Measurements from ENCODE around the gene GTF2IRD1. TPM values are rescaled to one million over a fixed set of nuclear protein-coding genes. Genes with fewer than 3 reads are reported as not detected.

Gene GTF2IRD1
- total and polyA plus RNA-seq, 2 of the 13 experiments (the other 11 are each of a cell fraction or from before 2014, with no cell fraction given) = 16.5 to 26.7 TPM

- Histone ChIP-seq H3K4me1 (ENCODE audit: insufficient read depth, low read length) (peaks cover 20% of the 10 kb centered on the region), H4K20me1 (ENCODE audit: insufficient read depth, low read length) (no peaks in the 10 kb centered on the region), H3K27ac (ENCODE audit: extremely low read length, insufficient read depth, low read length) (no peak overlapping the region), H3K79me2 (ENCODE audit: insufficient read depth, low read length) (no peaks in the 10 kb centered on the region), H3K4me3 (replicated peaks in 1 of 3; ENCODE audit: insufficient read depth in 1 of 3, low read depth in 2 of 3, low read length in 3 of 3) (no peak overlapping the region), H2AFZ (ENCODE audit: low read length) (no peak overlapping the region), H3K9me3 (ENCODE audit: low read length) (no peaks in the 10 kb centered on the region), H3K4me2 (ENCODE audit: low read depth, low read length) (no peak overlapping the region), H3K36me3 (replicated peaks in 1 of 2; ENCODE audit: control insufficient read depth in 1 of 2, insufficient read depth in 2 of 2, low read length in 2 of 2) (no peaks in the 10 kb centered on the region; a peak in 1 of 5 replicates), H3K9ac (ENCODE audit: insufficient read depth, low read depth, low read length) (no peak overlapping the region), H3K27me3 (ENCODE audit: control insufficient read depth in 1 of 2, insufficient read depth in 2 of 2, low read length in 2 of 2) (no peaks in the 10 kb centered on the region)
- FAIRE-seq = no peak
- TF ChIP-seq RARA (CRISPR knock-in tag; IDR thresholded peaks at IDR 0.05) (no peak), RFX1 (IDR thresholded peaks at IDR 0.05) (peak; percentile 45; the same call in 1 of the 2 replicates), ZNF878 (CRISPR knock-in tag; IDR thresholded peaks at IDR 0.05) (no peak)
- CTCF ChIA-PET (ENCODE audit: low intra/inter-chr PET ratio, low total read pairs) = no interaction called here
- DNase-seq (ENCODE audit: low spot score) = no peak
- 98% methylated on average over 14 of the region's 14 CpGs for WGBS (ENCODE audit: low lambda C conversion rate)
- in situ Hi-C loops (cut with HindIII; ENCODE audit: extremely low pct_ligation_motif_present, low pct_unique_long_range_greater_than_20kb) (loop anchor here (25.0 kb wide), 1 partner anchor 357 kb away; the partner anchor contains the start of gene LAT2), intact Hi-C loops (cut with micrococcal nuclease; ENCODE audit: unreplicated experiment) (no loop called here)
- POLR2A ChIA-PET = interaction anchor here (1.6 kb wide), 1 partner anchor 11 kb away, joined by 8 read pairs; no protein-coding TSS in a partner anchor
- ATAC-seq = no peak
- no TSS peak for BruUV-seq (replicated peaks)
These were observed 115.9 kb downstream of the GTF2IRD1 start for GRCh38 chr7:74569501-74570075.

- Histone ChIP-seq H3K36me3 (replicated peaks in 1 of 2; ENCODE audit: control insufficient read depth in 1 of 2, insufficient read depth in 2 of 2, low read length in 2 of 2) (no peaks in the 10 kb centered on the region; a peak in 1 of 5 replicates), H3K4me3 (replicated peaks in 1 of 3; ENCODE audit: insufficient read depth in 1 of 3, low read depth in 2 of 3, low read length in 3 of 3) (no peak overlapping the region), H3K9ac (ENCODE audit: insufficient read depth, low read depth, low read length) (no peak overlapping the region), H2AFZ (ENCODE audit: low read length) (no peak overlapping the region), H3K4me2 (ENCODE audit: low read depth, low read length) (no peak overlapping the region), H3K27ac (ENCODE audit: extremely low read length, insufficient read depth, low read length) (no peak overlapping the region), H3K4me1 (ENCODE audit: insufficient read depth, low read length) (peaks cover 20% of the 10 kb centered on the region), H3K27me3 (ENCODE audit: control insufficient read depth in 1 of 2, insufficient read depth in 2 of 2, low read length in 2 of 2) (no peaks in the 10 kb centered on the region), H4K20me1 (ENCODE audit: insufficient read depth, low read length) (no peaks in the 10 kb centered on the region), H3K9me3 (ENCODE audit: low read length) (no peaks in the 10 kb centered on the region), H3K79me2 (ENCODE audit: insufficient read depth, low read length) (no peaks in the 10 kb centered on the region)
- TF ChIP-seq, protein P1, sequence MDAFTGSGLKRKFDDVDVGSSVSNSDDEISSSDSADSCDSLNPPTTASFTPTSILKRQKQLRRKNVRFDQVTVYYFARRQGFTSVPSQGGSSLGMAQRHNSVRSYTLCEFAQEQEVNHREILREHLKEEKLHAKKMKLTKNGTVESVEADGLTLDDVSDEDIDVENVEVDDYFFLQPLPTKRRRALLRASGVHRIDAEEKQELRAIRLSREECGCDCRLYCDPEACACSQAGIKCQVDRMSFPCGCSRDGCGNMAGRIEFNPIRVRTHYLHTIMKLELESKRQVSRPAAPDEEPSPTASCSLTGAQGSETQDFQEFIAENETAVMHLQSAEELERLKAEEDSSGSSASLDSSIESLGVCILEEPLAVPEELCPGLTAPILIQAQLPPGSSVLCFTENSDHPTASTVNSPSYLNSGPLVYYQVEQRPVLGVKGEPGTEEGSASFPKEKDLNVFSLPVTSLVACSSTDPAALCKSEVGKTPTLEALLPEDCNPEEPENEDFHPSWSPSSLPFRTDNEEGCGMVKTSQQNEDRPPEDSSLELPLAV (CRISPR knock-in tag; conservative IDR thresholded peaks at IDR 0.05; ENCODE audit: low read depth) = no peak
- DNase-seq (ENCODE audit: low spot score) (no peak), FAIRE-seq (no peak), ATAC-seq (no peak)
- WGBS (ENCODE audit: low lambda C conversion rate) = 96% methylated on average over 13 of the region's 13 CpGs
- in situ Hi-C loops (cut with HindIII; ENCODE audit: extremely low pct_ligation_motif_present, low pct_unique_long_range_greater_than_20kb) (loop anchor here (25.0 kb wide), 1 partner anchor 358 kb away; the partner anchor contains the start of gene LAT2), intact Hi-C loops (cut with micrococcal nuclease; ENCODE audit: unreplicated experiment) (no loop called here)
- BruUV-seq (replicated peaks) = no TSS peak
- CTCF ChIA-PET (ENCODE audit: low intra/inter-chr PET ratio, low total read pairs) = no interaction called here
- POLR2A ChIA-PET = interaction anchor here (2.0 kb wide), 1 partner anchor 9 kb away, joined by 7 read pairs; no protein-coding TSS in a partner anchor
These were observed 116.9 kb downstream of the GTF2IRD1 start for GRCh38 chr7:74570533-74571156.
